Measurements from ENCODE around the gene NATD1.

DNA sequence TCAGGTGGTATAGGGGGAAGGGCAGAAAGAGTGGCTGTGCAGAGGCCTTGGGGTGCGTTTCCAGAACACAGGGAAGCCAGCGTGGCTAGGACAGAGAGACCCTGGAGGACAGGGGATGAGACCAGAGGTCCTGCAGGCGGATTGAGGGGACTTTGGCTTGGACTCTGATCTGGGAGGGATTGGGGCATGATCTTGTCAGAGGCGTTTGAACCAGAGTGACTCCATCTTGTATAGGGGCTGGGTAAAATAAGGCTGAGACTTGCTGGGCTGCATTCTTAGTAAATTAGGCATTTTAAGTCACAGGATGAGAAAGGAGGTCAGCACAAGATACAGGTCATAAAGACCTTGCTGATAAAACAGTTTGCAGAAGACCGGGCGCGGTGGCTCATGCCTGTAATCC is 5.4 kb upstream of the NATD1 start:
- TF ChIP-seq POLR2A (IDR thresholded peaks at IDR 0.05) (no peak), POLR2AphosphoS5 (IDR thresholded peaks at IDR 0.05; ENCODE audit: insufficient read depth in 1 of 2, low read depth in 1 of 2) (no peak)
- TF ChIP-seq, protein P1, sequence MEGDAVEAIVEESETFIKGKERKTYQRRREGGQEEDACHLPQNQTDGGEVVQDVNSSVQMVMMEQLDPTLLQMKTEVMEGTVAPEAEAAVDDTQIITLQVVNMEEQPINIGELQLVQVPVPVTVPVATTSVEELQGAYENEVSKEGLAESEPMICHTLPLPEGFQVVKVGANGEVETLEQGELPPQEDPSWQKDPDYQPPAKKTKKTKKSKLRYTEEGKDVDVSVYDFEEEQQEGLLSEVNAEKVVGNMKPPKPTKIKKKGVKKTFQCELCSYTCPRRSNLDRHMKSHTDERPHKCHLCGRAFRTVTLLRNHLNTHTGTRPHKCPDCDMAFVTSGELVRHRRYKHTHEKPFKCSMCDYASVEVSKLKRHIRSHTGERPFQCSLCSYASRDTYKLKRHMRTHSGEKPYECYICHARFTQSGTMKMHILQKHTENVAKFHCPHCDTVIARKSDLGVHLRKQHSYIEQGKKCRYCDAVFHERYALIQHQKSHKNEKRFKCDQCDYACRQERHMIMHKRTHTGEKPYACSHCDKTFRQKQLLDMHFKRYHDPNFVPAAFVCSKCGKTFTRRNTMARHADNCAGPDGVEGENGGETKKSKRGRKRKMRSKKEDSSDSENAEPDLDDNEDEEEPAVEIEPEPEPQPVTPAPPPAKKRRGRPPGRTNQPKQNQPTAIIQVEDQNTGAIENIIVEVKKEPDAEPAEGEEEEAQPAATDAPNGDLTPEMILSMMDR (IDR thresholded peaks at IDR 0.05), result no peak
